K562 (cell line): ENCODE results near the gene ARHGAP8. TPM values are rescaled to one million over a fixed set of nuclear protein-coding genes. Genes with fewer than 3 reads are reported as not detected.

ENCODE experiments used
- EZH2 ChIP-seq: IDR thresholded peaks from 2 replicates; pipeline ENCODE4 v1.6.1; 2012; ENCODE audit warnings: low read depth, mild to moderate bottlenecking, inconsistent platforms, low read length, borderline replicate concordance
- HDAC1 ChIP-seq, 2 experiments: fragments of 450-650 bp; IDR thresholded peaks; 2 replicates each; pipeline ENCODE4 v1.6.1; 2016 to 2017; ENCODE audit warnings: inconsistent platforms in 1 of 2, mild to moderate bottlenecking in 1 of 2, moderate library complexity in 1 of 2
- JUN ChIP-seq, 2 experiments: sonication (generic) in 1 of 2; formaldehyde crosslinking in 1 of 2; IDR thresholded peaks; 2 replicates each; pipeline versions ENCODE4 v1.6.1 to v1.8.0; 2012 to 2022; ENCODE audit warnings: borderline replicate concordance in 2 of 2, mild to moderate bottlenecking in 2 of 2, improper control_type of control experiment in 1 of 2, low read depth in 1 of 2, low read length in 1 of 2, missing genetic modification reagents in 1 of 2
- MXD1 ChIP-seq: fragments of 250-450 bp; sonication (Bioruptor Pico); IDR thresholded peaks from 2 replicates; pipeline ENCODE4 v1.8.0; 2021; ENCODE audit warnings: borderline replicate concordance, mild to moderate bottlenecking, moderate library complexity; ENCODE audit not compliant: poor library complexity, severe bottlenecking
- MYC ChIP-seq, 2 experiments: fragments of 250-450 bp in 1 of 2; sonication (Bioruptor Pico) in 1 of 2; IDR thresholded peaks; 2 replicates each; pipeline versions ENCODE4 v1.5.1 to v1.6.1; 2012 to 2021; ENCODE audit warnings: low read depth in 2 of 2, borderline replicate concordance in 1 of 2, improper control_type of control experiment in 1 of 2, low read length in 1 of 2, mild to moderate bottlenecking in 1 of 2, moderate library complexity in 1 of 2
- NCOA2 ChIP-seq, 2 experiments: fragments of 450-650 bp; IDR thresholded peaks; 2 replicates each; pipeline ENCODE4 v1.6.1; 2018; ENCODE audit warnings: mild to moderate bottlenecking in 2 of 2, moderate library complexity in 1 of 2; ENCODE audit not compliant: partially characterized antibody in 2 of 2
- PHF20 ChIP-seq: fragments of 450-650 bp; IDR thresholded peaks from 2 replicates; pipeline ENCODE4 v1.6.1; 2018; ENCODE audit not compliant: partially characterized antibody
- POLR2A ChIP-seq: fragments of 450-650 bp; conservative IDR thresholded peaks from 2 replicates; pipeline ENCODE4 v1.6.1; 2016
- PTTG1 ChIP-seq: fragments of 450-650 bp; IDR thresholded peaks from 2 replicates; pipeline ENCODE4 v1.6.1; 2016; ENCODE audit warnings: low read depth, mild to moderate bottlenecking, missing genetic modification characterization, missing compliant biosample characterization
- RBM15 ChIP-seq: fragments of 200-400 bp; formaldehyde crosslinking; IDR thresholded peaks from 2 replicates; pipeline ENCODE4 v1.6.1; 2018; ENCODE audit warnings: mild to moderate bottlenecking, low read length, moderate library complexity; ENCODE audit not compliant: insufficient read depth
- ZBTB33 ChIP-seq: sonication (generic); formaldehyde crosslinking; IDR thresholded peaks from 2 replicates; pipeline ENCODE4 v1.8.1; 2023; ENCODE audit warnings: mild to moderate bottlenecking, missing genetic modification reagents
- ZFP30 ChIP-seq: fragments of 250-450 bp; sonication (Bioruptor Pico); IDR thresholded peaks from 2 replicates; pipeline ENCODE4 v1.8.0; 2022; ENCODE audit warnings: moderate library complexity, mild to moderate bottlenecking, inconsistent platforms, borderline replicate concordance
- ZNF212 ChIP-seq: fragments of 450-650 bp; formaldehyde crosslinking; IDR thresholded peaks from 2 replicates; pipeline ENCODE4 v1.4.0; 2020; ENCODE audit warnings: mild to moderate bottlenecking
- polyA plus RNA-seq, 8 experiments: library from polyadenylated mRNA; depleted of rRNA in 4 of 8; stranded (reverse) in 5 of 8; unstranded in 3 of 8; fragments of >200 nt; fragmentation: Nextera tagmentation in 2 of 8; fragmentation: Illumina TruSeq in 1 of 8; extraction: Ambion mirVana in 2 of 8; extraction: Trizol in 1 of 8; gene quantifications; 2 replicates each; pipeline versions ENCODE4 v1.2.1 to v1.2.3, GENCODE V29; 2011 to 2014; ENCODE audit warnings: inconsistent platforms in 1 of 8, missing spikeins in 1 of 8
- total RNA-seq, 7 experiments: library from RNA; depleted of rRNA in 6 of 7; stranded (reverse); fragments of >200 nt in 6 of 7; fragmentation: Illumina TruSeq in 2 of 7; extraction: Trizol in 2 of 7; gene quantifications; 2 replicates each; pipeline versions ENCODE4 v1.2.1 to v1.2.3, GENCODE V29; 2011 to 2021; ENCODE audit warnings: low replicate concordance in 1 of 7

Gene ARHGAP8
- total and polyA plus RNA-seq, 9 of the 15 experiments (the other 6 are each of a cell fraction or from before 2014, with no cell fraction given): 0.15 to 2.2 (median 0.62) TPM

- TF ChIP-seq MYC (IDR thresholded peaks at IDR 0.05; ENCODE audit: low read depth, low read length) (no peak), MYC (CRISPR knock-in tag; IDR thresholded peaks at IDR 0.05; ENCODE audit: borderline replicate concordance, low read depth) (no peak), JUN (IDR thresholded peaks at IDR 0.05; ENCODE audit: borderline replicate concordance, low read depth, low read length) (no peak), JUN (CRISPR knock-in tag; IDR thresholded peaks at IDR 0.05; ENCODE audit: borderline replicate concordance) (no peak), ZNF212 (CRISPR knock-in tag) (no peak), MXD1 (CRISPR knock-in tag) (no peak), PTTG1 (no peak), ZBTB33 (CRISPR knock-in tag) (peak; percentile 74), EZH2 (no peak), NCOA2 (IDR thresholded peaks at IDR 0.05; ENCODE audit: partially characterized antibody in 2 of 2) (no peak), HDAC1 (IDR thresholded peaks at IDR 0.05) (no peak), PHF20 (peak; percentile 97), RBM15 (no peak), ZFP30 (CRISPR knock-in tag) (no peak), POLR2A (peak; percentile 38; the same call in 1 of the 2 replicates)
Measured at GRCh38 chr22:44732661-44733060, 19.7 kb upstream of the ARHGAP8 start (continued).
